HG03039 (cell line): ENCODE measurements around the gene CAV3.
A peak's percentile ranks its signal among the peaks of the same experiment; 100 is the strongest.
"Not testable (repeated sequence)": the region's sequence is repeated elsewhere in the genome, so short reads cannot be mapped to it uniquely, and the experiment has no call there.

Source experiments
- ATAC-seq: cut with Tn5 transposase; IDR thresholded peaks from one replicate; pipeline ENCODE4 v1.9.1; 2021; ENCODE audit warnings: mild to moderate bottlenecking, moderate library complexity; ENCODE audit not compliant: unreplicated experiment

Gene CAV3

DNA sequence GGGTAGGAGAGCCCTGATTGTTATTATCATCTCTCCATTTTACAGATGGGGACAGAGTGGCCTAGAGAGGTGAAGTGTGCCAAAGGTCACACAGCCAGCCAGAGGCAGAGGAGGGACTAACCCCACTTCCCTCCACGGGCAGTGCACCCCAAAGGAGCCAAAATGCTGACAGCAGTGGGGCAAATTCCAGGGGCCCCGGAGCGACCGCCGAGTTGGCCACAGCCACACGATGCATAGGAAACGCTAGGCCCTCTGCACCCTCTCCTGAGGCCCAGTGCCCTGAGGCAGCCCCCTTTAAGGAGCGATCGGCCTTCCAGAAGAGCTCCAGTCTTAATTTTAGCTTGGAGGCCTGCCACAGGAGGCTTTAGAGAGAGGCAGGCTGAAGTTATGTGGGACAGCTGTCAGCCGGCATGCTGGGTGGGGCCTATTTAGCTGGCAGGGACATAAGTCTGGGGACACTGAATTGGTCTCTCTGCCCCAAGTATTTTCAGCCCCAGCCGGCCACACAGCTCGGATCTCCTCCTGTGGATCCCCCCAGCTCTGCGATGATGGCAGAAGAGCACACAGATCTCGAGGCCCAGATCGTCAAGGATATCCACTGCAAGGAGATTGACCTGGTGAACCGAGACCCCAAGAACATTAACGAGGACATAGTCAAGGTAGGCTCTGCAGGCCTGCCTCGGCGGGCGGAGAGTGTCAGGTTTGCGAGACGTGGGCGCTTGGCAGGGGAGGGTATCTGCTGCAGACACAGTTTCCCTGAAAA is at the start of gene CAV3:
Gene CAV3 (plus strand): TSS at position 471 of the 763 bp plus-strand sequence. CDS start 75 bp downstream, at position 546.
- ATAC-seq, result no peak

DNA sequence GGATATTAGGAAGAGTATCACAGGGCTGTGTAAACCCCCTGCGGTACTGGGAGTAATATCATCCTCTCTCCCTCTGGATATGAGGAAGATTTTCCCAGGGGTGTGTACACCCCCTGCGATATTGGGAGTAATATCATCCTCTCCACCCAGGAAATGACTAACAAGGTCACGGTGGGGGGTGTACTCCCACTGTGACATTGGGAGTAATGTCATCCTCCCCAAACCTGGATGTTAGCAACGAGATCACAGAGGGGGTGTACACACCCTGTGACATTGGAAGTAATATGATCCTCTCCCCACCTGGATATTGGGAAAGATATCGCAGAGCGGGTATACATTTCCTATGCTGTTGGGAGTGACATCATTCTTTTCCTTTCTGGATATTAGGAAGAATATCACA is 48.6 kb upstream of the CAV3 start:
- ATAC-seq, result not testable (repeated sequence)

DNA sequence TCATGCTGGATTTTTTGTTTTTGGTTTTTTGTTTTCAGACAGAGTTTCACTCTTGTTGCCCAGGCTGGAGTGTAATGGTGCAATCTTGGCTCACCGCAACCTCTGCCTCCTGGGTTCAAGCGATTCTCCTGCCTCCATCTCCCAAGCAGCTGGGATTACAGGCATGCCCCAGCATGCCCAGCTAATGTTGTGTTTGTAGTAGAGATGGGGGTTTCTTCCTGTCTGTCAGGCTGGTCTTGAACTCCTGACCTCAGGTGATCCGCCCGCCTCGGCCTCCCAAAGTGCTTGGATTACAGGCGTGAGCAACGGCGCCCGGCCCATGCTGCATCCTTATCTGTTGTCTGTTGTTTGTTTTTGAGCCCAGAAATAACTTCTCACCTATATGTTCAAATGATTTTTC is 42.3 kb upstream of the CAV3 start:
- not testable (repeated sequence) for ATAC-seq

DNA sequence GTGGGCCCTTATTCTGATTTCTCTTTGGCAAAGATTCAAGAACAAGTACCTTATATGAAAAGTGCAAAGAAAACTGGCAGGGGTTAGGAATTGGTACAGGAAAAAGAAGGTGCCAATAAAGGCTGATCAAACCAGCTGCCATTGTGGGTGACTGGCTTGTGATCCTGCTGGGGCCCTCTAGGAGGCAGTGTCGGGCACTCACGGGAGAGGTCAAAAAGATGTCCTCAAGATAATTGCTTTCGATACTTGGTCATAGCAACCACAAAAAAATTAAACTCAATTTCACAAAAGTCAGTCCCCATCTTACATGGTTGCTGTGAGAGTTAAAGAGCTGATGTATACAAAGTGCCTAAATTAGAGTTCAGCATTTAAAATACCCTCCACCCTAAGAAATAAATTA is 31.0 kb upstream of the CAV3 start:
- no peak for ATAC-seq

DNA sequence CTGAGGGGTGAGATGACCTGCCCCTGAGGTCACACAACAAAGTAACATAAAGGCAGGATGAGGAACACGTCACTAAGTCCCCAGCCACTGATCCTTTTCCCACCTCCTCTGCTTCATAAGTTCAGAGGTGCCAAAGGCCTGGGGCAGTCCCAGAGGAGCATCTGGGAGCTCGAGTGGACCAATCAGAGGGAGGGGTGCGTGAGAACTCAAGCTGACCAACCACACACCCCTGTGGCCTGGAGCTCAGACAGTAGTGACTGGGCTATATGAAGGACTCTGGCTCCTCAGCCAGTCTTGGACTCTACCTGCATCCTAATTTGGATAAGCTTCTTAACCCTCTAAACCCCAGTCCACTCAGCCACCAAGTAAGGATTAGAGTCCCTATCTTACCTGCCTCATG is 28.0 kb upstream of the CAV3 start:
- no peak for ATAC-seq

DNA sequence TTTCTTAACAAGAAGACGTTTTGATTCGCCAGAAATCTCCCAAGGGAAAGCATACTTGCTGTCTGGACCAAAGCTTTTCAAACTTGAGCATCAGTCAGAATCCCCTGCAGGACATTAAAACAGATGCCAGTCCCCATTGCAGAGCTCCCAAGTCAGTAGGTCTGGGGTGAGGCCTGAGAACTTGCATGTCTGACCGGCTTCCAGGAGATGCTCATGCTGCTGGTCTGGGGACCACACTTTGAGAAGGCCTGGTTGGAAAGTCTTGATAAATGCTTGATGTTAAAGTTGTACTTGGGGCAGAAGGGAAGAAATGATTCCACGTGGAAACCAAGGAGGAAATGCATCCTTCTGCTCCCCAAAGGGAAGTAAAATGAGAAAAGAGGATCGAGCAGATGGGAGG is 24.3 kb upstream of the CAV3 start:
- ATAC-seq, result no peak

DNA sequence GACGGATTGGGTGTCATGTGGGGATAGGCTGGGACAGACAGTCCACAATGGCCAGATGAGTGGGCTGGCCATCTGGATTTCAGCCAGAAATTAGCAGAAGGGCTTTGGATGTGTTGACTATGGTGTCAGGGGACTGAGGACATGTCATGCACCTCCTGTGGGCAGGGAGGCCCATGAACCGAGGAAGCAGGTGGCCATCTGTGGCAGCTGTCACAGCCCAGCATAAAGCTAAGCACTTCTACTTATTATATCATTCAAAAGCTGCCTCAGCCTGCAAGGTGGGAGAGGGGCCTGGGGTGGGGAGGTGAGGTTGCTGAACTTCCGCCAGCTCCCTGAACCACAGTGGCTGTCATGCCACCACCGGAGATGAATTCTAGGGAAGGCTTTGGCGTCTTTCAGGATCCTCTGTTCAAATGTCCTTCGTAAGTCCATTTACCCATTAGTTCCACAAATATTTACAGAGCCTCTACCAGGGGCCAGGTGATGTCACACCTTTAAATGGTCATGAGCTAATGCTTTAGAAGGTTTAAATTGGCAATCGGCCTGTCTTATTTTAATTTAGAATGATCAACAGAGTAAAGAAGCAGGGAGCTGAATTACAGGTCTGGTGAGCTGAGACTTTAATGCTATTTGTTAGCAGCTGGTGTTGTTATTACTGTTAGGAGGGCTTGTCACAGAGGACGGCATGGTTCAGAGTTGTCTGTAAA is 23.6 kb upstream of the CAV3 start:
- no peak for ATAC-seq

DNA sequence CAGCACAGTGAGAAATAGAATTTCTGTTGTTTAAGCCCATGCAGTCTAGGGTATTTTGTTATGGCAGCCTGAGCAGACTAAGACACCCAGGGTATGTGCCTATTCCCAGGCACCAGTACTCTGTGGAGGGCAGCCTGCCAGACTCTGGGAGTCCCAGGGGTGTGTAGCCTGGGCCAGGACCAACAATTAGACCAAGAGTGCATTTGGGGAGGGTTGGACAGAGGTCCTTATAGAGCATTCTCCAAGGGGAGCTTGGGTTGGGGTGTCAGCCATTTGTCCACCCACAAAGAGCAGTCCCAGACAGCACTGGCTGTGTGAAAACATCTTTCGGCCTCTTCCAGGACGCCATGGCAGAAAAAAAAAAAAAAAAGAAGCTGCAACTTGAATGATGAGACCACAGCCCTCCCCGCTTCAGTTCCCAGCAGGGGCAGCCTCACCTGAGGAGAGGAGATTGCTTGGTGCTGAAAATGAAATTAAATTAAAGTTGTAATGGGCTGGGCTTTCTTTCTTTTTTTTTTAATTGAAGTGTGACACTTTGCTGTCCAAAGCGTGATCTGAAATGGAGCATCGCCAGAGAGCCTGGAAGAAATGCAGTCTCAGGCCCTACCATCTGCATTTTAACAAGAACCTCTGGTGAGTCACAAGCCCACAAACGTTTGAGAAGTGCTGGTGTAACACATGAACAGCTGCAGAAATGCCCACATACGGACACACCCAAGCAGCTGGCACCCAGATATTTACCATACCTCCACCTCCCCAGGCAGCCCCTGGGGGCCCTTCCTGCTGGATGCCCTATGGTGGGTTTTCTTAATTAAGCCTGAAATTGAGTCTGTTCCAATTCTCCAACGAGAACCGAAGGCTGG is 21.3 kb upstream of the CAV3 start:
- ATAC-seq, result no peak

DNA sequence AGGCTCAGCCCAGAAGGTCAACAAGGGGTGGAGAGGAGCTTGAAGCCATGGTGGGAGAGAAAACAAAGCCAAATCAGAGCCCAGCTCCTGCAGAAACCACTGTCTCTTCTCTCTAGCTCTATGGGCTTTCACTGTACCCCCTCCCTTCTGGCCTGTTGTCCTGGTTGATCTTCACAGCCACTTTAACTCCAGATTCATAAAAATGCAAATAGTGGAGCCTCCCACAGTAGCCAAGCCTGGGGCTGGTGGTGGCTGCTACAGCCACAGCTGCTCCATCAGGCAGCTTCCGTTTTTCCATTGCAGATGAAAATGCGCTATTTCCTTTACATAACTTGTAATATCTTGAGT is 20.7 kb upstream of the CAV3 start:
- ATAC-seq, result no peak

DNA sequence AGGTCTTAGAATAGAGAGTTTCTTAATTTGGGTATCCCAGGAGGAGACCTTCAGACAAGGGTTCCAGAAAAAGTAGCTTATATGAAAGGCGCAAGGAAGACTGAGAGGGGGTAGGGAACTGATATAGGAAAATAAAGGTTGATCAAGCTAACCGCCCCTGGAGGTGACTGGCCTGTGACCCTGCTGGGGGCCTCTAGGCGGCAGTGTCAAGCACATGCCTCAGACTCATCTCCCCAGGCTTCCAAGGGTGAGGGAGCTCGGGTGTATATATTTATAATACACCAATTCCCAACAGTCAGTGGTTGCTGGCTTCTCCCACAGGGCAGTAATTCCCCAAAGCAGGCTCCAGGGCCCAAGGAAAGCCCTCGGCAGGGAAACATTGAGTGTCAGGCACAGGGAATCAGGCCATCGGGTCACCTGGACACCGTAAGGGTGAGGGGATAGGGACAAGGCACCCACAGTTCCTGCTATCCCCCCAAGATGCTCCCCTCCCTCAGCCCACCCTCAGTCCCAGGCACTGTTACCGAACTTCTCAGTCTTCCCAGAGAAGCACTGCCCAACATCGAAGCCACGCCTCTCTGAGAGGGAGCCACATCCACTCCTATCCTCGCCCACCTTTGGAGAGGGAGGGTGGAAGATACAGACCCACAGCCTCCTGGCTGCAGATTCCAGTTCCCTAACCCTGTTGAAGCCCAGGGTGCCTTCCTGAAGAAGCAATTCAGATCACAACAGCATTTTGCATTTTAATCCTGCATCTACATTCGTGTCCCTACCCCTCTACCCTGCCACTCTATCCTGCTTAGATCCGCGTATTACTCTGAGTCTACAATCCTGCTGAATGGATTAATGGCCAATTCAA is 19.5 kb upstream of the CAV3 start:
- peak; percentile 58 for ATAC-seq

DNA sequence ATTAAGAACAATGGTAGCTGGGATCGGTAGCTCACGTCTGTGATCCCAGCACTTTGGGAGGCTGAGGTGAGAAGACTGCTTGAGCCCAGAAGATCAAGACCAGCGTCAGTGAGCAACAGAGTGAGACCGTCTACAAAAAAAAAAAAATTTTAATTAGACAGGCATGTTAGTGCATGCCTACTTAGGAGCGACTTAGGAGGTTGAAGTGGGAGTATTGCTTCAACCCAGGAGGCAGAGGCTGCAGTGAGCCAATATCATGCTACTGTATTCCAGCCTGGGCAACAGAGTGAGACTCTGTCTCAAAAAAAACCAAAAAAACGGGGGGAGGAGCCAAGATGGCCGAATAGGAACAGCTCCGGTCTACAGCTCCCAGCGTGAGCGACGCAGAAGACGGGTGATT is 17.8 kb upstream of the CAV3 start:
- not testable (repeated sequence) for ATAC-seq

DNA sequence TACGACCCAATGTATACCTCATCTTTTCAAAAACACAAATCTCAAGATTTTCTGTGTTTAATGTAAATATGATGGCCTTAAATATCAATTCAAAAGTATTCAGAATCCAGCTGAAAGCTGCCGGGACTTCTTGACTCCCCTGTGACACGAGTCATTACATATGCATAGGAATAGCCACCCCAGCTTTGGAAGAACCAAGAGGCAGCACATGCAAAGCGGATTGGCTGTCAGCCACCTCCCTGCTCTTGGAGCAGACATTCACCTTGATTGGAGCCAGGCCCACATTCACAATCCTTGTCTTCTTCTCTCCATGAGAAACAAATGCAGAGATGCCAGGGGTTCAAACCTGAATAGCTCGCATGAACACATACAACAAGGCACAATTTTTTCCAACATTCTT is 10.8 kb upstream of the CAV3 start:
- ATAC-seq, result no peak

DNA sequence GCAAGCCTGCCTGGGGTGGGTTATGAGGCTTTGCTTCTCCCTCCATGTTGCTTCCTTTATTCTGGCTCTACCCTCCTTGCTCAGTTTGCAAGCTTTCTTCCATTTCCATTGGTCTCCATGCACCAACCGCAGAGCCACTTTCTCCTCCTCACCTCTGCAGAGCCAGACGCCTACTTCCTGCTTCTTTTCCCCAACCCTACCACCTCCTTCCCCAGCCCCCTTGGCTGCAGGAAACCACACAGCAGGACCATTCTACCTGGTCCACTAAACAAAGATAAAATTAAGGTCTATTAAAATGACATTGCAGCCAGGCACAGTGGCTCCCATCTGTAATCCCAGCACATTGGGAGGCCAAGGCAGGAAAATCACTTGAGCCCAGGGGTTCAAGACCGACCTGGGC is 10.0 kb upstream of the CAV3 start:
- no peak for ATAC-seq

DNA sequence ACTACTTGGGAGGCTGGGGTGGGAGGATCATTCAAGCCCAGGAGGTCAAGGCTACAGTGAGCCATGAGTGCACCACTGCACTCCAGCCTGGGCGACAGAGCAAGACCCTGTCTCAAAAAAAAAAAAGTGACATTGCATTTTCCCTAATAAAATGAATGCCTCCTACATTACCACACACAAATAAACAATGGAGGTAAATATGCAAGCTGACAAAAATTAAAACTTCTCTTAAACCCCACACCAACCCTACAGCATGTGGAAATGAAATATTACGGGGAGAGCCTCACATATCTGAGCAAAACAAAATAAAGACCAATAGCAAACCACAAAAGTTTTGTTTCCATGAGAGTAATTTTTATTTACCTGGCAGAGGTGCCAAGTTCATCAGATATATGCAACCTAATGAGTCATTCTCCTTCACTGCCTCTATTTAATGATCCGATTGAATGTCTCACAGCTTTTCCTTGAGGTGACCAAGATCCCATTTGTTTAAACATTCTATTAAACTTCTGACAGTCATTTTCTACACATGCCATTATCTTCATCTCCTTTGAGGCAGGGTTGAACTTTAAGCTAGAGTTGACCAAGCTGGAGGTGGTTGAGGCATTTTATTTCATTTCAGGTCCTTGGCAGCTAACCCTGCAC is 9.4 kb upstream of the CAV3 start:
- ATAC-seq, result no peak

DNA sequence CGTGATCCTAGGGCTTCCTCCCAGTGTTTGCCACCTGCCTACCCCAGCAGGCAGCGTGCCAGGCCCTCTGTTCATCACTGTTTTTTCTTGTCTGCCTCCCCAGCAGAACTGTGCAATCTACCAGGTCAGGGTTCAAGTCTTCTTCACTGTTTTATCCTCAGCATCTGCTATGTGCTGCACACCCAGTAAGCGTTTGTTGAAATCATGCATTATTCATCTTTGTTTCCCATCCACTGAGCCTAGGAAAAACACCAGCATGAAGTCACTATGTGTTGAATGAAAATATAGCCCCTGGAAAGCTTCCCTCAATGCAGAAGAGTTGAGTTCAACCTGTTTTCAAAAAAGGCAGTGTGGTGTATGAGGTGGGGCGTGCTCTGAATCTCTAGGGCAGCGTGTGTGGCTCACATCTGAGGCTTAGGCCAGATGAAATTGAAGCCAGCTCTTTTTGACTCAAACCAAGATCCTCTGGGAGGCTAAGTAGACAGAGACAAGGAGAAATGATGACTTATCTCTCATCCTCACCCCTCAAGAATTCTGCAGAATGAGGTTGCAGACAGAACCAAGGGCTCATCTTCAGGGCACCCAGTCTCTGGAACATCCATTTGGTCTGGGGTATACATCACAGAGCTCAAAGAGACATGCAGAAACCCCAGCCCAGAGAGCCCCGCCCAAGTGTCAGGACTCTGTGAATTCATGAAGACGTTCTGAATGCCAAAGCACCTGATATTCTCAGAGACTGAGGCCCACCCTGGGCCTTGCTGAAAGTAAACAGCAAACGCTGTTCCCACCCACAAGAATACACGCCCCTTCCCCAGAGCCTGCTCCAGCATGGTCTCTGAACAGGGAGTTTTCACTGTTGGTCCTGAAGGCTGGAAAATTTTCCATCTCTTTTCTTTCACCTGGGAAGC is 5.7 kb upstream of the CAV3 start:
- ATAC-seq, result no peak

DNA sequence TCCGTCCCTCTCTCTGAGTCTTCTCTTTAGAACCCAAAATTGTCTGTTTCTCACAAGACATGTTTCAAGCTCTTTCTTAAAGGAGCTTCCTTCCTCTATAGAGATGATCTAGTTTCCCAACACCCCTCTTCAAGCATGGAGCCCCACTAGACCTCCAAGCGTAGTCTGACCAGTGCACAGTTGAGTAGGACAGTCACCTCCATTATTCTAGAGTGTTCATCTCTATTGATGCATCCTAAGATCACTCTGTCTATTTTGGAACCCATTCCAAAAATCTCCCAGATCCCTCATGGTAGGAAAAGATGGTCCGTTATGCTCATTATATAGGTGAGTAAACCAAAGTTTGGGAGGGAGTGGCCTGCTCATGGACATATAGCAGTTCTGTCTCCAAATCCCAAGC is 4.1 kb upstream of the CAV3 start:
- no peak for ATAC-seq

DNA sequence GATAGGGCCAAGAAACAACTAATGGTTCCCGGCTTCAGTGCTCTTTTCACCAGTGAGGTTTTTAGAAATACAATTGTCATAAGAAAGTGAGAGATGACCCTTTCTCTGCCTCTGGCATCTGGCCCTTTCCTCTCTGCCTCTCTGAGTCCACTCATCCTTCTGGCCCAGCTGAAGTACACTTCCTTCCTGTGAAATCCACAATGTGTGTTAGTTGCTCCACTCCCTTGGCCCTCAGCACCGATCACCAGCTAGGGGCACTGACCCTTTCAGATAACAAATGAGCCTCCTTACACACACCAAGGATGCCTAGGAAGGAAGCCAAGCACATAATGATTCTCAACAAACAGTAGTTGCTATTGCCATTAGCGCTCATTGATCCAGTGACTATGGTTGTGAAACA is 2.9 kb upstream of the CAV3 start:
- no peak for ATAC-seq

DNA sequence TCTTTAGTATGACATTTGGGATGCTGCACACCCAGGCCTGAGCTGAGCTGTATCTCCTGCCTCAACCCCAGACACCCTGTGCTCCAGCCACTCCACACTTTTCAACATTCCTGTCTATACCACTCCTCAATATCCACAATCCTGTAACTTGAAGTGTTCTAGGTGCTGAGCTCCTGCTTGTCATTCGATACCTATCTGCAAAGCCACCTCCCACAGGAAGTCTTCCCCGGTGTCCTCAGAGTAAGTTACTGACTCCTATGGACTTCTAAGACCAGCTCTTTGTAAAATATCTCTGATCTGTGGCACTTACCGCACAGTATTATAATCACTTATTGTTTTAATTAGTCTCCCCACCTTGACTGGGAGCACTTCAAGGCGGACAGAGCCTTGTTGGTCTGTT is 1.2 kb upstream of the CAV3 start:
- no peak for ATAC-seq

DNA sequence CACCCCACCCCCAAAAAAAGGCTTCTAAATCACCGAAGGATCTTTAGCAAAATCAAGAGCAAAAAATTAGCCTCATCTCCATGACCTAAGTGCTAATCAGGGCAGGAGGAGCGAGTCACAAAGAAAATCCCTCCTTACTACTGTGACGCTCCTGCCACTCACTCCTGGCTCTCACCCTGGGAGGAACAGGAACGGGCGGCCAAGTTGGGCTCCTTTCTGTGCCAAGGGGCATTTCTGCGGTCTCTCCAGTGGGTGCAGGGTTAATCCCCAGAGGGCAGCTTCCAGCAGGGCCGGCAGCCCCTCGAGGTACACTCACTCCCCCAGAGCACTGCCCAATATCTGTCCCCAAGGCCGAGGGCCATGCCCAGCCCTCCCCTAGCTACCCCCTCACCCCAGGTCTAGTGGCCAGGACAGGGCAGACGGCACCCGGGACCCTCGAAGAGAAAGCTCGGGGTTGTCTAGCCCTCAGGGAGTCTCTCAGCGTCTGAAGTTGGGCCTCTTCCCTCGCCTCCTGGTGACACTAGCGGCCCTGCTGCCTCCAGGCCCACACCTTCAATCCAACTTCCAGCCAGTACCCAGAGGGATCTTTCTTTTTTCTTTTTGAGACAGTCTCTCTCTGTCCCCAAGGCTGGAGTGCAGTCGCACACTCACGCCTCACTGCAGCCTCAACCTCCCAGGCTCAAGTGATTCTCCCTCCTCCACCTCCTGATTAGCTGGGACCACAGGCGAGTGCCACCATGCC is 706 bp downstream of the CAV3 start:
- ATAC-seq, result no peak
